Cardiac septum (tissue), 1 donor: ENCODE data around the gene F12. TPM values are rescaled to one million over a fixed set of nuclear protein-coding genes. Genes with fewer than 3 reads are reported as not detected.
A peak's percentile ranks its signal among the peaks of the same experiment; 100 is the strongest.

Source experiments
- DNase-seq: peaks from one replicate; pipeline ENCODE4 v3.0.0-alpha.2; 2020; ENCODE audit warnings: low spot score
- intact Hi-C: fragments of 100-400 bp; cut with DNase I; formaldehyde crosslinking; loops from one replicate; pipeline ENCODE4 v1.14.0; 2022
- total RNA-seq: library from RNA; stranded (reverse); fragmentation: NEBNext Ultra II Directional; extraction: Animal tissue kit (Norgen Biotek cat#: 25700); gene quantifications from one replicate; pipeline ENCODE4 v1.2.1, GENCODE V29; 2021
- donor health status: DM: no; HTN: no; CAD: no.

Gene F12
- total RNA-seq, 1 donor from 2014 or later = not detected

DNA sequence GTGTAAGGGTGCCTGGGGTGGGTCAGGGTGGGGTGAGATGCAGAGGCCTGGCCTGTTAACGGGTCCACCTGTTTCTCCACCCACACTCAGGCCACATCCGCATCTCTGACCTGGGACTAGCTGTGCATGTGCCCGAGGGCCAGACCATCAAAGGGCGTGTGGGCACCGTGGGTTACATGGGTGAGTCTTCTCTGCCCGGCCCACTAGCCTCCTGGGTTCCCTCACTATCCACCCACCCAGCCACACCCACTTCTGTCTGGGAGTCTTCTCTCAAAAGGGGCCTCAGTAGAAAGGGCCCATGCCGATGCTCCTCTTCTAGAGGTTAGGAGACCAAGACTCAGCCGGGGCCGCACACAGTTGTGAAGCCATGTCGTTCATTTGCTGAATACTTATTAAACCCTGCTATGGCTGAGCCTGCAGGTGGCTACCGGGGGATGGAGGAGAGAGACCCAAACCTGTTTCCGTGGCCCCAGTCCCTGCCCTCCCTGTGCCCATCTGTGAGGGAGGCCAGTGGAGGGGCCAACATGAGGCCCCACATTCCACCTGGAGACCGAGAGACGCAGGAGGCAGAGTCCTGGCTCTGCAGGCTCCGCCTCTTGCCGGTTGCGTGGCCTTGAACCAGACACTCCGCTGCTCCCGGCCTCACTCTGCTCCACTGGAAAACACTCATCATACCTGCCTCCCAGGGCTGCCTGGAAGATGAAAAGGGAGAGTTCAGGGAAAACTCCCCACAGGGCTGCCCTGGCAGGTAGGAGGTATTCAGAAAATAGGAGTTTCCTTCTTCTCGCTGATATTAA lies 25.8 kb upstream of the F12 start:
- DNase-seq = no peak
- intact Hi-C loops = no loop called here

DNA sequence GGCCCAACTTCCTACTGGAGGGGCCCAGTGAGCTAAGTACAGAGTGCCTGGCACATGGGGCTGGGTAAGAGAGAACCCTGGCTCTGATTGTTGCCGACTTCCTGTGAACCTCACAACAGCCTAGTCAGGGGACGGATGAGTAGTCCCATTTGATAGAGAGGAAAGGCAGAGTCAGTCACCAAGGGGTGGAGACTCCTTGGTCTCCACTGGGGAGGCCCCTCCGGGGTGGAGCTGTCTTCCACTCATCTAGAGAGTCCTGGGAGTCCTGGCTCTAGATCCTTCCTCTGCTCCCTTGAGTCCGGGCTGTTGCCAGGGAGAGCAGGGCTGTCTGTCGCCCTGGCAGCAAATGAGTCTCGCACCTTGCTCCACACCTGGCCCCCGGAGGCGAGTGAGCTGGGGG lies 25.1 kb upstream of the F12 start:
- DNase-seq = no peak
- intact Hi-C loops = no loop called here

DNA sequence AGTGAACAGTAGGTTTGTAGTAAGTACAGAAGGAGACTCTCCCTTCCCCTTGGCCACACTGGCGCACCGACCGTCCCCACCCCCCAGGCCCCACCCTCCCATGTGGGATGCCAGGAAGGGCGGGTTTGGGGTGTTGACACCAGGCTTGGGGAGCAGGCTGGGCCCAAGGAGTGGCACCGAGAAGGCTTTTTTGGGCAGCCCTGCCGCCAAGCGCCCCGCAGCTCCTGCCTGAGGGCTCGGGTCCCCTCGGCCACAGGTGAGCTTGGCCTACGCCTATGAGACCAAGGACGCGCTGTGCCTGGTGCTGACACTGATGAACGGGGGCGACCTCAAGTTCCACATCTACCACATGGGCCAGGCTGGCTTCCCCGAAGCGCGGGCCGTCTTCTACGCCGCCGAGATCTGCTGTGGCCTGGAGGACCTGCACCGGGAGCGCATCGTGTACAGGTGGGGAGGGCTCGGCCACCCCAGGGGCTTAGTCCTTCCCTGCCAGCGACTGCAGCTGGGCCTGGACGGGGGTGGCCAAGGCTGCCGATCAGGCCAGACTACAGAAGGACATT lies 24.4 kb upstream of the F12 start:
- DNase-seq = no peak
- intact Hi-C loops = no loop called here

DNA sequence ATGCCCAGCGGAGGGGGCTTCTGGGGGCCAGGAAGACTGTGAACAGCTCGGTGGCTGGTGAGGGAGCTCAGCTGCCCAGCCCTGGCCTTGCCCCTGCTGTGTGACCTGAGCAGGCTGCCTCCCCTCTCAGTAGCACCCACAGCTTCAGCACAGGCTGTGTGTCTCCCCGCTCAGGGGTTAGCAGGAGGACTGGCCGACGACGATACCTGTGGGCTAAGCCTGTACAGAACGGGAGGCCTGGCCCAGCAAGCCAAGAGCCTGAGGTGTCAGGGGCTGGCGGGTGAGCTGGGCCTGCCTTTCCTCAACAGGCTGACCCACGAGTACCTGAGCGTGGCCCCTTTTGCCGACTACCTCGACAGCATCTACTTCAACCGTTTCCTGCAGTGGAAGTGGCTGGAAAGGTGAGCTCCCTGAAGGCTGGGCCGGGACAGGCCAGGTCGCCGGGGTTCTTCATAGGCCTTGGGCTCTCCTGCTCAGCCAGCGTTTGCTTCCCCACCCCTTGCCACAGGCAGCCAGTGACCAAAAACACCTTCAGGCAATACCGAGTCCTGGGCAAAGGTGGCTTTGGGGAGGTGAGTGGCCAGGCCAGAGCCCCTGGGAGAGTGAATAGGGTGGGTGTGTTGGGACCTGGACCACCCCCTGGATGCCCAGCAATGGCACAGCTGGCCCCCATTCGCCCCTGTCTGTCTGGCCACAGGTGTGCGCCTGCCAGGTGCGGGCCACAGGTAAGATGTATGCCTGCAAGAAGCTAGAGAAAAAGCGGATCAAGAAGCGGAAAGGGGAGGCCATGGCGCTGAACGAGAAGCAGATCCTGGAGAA lies 23.7 kb upstream of the F12 start:
- intact Hi-C loops = no loop called here
- no peak for DNase-seq

DNA sequence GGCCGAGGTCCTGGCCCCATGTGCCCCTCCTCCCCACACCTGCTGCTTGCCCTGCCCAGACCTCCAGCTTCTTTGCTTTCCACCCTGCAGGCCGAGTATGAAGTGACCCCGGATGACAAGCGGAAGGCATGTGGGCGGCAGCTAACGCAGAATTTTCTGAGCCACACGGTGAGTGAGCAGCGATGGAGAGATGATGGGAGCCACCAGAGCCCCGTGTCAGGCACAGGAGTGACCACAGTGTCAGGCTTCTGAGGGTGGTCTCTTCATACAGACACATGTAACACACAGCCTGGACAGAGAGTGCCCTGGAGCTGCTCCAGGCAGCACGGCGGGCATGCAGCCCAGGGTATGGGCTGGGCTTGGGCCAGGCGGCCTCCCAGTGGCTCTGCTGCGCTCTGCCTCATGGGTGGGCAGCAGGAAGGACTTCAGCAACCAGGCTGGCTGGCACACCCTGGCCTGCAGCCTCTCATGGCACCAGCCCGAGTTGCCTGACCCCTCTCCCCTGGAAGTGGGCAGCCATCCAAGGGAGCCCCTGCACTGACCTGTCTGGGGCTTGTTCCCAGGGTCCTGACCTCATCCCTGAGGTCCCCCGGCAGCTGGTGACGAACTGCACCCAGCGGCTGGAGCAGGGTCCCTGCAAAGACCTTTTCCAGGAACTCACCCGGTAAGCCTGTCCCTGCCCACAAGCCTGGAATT lies 22.9 kb upstream of the F12 start:
- intact Hi-C loops = no loop called here
- peak; percentile 81 for DNase-seq

DNA sequence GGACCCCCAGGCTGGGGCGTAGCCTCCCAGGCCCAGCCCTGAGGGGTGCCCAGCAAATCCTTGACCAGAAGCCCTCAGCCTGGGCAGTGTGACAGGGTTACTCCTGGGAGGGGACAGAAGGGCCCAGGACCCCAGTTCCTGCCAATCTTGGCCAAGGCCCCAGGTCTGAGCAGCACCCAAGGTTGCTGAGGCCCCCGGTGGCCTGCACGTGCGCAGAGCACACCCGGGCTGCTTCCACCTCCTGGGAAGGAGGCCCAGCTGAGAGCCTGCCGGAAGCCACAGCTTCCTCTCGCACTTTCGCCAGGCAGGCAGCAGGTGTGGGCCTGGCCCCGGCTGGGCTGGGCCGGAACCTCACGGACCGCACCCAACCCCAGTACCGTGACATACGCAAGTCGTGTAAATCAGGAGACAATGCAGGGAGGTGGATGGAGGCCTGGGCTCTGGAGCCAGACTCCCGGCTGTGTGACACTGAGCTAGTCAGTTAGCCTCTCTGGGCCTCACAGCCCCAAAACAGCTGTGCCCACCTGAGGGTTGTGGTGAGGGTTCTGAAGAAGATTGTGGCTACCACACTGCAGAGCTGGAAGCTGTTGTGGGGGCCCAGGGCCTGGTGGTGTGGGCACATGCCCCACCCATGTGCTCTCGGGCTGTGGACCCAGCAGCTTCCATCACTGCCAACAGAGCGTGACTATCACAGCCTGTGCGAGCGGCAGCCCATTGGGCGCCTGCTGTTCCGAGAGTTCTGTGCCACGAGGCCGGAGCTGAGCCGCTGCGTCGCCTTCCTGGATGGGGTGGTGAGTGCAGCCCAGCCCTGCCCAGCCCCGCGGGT lies 22.2 kb upstream of the F12 start:
- intact Hi-C loops = no loop called here
- DNase-seq = peak; percentile 93

DNA sequence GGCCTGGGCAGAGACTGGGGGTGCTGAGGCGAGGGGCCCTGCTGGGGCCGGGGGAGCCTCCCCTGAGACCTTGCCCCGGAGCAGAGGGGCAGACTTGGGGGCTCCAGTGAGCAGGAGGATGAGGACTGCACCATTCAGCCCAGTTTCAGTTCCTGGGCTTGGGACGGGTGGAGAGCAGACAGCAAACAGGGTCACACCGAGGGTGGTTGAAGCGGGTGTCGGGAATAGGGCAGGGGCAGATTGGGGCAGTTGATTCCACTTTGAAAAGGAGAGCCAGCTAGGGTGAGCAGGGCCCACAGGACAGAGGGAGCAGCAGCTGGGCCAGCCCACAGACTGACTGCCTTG lies 21.6 kb upstream of the F12 start:
- intact Hi-C loops = no loop called here
- no peak for DNase-seq

DNA sequence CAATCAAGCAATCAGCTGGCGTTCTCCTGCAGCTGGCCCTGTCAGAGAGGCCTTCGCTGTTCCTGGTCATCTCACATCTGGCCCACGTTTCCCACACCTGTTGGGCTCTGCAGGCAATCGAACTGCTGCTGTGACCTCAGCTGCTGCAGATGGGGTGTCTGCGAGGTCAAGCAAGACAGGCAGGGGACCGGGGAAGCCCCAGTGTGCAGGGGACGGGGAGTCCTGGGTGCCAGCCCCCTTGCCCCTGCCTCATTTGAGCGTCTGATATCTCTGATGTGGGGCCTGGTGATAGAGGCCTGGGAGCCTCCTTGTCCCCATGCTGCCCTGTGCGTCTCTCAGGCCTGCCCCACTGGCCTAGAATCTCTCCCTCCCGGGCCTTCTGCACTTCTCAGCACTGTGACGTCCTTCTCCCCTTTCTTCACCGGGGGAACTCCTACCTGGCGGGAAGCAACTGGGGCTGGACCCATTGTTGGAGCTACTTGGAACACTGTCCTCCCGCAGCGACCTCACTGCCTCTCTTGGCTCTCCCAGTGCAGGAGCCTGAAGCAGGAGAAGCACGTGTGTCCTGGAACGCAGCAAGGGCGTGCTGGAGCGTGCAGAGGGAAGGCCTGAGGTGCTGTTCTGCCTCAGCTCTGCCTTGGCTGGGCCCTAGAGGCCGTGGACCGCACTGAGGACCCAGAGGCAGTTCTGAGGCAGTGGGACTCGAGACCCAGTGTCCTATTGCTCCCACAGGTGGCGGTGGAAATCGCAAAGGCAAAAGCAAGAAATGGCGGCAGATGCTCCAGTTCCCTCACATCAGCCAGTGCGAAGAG lies 21.0 kb upstream of the F12 start:
- intact Hi-C loops = no loop called here
- DNase-seq = no peak

DNA sequence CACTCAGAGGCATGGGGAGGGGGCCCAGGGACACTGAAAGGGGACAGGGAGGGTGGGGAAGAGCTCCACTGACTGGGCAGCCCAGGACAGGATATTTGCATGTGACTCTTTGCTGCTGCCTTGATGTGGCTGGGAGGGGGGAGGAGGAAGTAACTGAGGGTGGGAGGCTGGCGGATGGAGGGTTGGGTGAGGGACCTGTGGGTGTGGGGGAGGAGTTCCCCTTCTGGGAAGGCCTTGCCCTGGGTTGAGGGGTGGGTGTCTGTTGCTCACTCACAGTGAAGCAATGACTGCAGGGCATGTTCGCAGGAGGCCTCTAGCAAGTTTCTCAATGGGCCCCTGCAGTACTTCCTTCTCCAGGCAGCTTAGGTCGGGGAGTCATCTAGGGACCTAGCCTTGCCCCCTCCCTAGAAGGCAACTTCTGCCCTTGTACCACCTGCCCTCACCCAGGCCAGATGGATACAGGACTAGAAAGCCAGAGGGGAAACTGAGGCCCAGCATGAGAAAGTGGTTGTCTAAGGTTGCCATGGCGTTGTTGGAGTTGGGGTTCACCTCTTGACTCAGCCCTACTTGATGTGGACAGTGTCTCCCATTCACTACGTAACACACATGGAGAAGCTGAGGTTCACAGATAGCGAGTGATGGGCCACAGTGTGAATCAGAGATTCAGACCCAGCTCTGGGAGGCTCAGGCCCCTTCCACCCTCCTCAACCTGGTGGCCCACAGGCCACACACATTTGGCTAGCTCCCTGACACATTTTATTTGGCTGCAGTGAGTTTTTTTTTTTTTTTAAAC lies 20.1 kb upstream of the F12 start:
- DNase-seq = peak; percentile 95
- intact Hi-C loops = no loop called here

DNA sequence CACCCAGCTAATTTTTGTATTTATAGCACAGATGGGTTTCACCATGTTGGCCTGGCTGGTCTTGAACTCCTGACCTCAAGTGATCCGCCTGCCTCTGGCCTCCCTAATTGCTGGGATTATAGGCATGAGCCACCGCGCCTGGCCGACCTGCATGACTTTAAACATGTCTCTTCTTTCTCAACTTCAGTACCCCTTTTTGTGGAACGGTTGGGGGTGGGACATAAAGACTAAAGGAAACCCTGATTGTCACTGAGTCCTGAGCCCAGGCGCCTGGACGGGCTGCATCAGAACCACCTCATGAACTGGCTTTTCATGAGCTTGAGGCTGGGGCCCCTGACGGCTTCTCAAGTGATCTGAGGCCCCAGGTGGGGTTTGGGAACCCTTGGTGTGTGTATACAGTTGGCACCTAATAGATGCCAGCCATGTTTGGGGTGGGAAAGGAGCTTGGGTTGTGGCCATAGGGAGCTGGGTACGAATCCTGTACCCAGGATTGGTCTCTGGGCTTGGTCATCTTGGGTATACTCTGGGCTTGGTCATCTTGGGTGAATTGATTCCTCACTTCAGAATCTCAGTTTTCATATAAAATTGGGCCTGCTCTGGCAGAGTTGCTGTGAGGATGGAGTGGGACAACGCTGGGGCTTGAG lies 19.3 kb upstream of the F12 start:
- DNase-seq = no peak
- intact Hi-C loops = no loop called here

DNA sequence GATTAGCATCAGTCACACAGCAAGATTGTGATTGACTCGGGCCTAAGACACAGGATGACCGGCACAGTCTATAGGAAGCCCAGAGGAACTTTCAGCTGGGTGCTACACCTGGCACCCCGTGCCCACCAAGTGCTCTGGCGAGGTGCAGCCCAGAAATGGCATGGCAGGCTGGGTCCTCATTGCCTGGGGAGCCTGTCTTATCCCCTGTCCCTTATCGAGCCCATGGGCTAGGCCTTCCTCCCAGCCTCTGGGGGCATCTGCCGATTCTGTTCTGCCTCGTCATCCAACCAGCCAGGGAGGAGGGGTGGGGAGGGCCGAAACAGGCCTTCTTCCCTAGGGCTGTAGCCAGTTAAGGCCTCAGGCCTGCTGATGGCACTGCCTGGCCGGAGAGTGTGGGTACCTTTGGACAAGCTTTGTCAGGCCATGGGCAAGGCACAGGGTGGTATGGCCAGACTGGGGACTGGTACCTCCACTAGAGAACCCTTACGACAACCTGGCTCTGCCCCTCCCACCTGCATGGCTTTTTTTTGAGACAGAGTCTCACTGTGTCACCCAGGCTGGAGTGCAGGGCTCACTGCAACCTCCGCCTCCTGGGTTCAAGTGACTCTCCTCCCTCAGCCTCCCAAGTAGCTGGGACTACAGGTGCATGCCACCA lies 18.7 kb upstream of the F12 start:
- intact Hi-C loops = loop anchor here (2.0 kb wide), 1 partner anchor 29 kb away; no protein-coding TSS in a partner anchor
- DNase-seq = peak; percentile 87

DNA sequence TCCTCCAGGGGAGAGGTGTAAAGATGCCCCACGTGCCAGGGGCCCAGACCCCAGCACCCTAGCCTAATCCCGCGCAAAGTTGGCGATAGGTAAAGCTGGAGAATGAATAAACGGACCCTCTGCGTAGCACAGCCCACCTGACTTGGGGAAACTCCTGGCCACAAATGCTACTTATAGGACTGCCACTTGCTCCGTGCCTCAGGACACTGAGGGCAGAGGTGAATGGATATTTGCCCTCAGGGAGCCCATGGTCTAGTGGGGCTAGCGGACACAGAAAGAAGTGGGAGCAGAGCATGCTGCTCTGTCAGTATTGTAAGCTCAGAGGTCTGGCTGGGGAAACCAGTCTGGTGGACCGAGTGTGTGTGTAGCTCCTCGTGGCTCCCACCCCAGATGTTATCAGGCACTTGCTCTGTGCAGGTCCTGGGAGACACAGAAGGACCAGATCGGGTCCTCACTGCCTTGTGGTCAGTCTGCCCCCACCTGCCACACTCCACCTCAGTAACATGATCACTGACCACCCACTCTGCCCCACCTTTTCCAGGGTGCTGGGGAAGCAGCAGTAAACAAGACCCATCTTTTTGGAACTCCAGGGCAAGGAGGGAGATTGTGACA lies 18.0 kb upstream of the F12 start:
- intact Hi-C loops = loop anchor here (2.0 kb wide), 1 partner anchor 29 kb away; no protein-coding TSS in a partner anchor
- no peak for DNase-seq

DNA sequence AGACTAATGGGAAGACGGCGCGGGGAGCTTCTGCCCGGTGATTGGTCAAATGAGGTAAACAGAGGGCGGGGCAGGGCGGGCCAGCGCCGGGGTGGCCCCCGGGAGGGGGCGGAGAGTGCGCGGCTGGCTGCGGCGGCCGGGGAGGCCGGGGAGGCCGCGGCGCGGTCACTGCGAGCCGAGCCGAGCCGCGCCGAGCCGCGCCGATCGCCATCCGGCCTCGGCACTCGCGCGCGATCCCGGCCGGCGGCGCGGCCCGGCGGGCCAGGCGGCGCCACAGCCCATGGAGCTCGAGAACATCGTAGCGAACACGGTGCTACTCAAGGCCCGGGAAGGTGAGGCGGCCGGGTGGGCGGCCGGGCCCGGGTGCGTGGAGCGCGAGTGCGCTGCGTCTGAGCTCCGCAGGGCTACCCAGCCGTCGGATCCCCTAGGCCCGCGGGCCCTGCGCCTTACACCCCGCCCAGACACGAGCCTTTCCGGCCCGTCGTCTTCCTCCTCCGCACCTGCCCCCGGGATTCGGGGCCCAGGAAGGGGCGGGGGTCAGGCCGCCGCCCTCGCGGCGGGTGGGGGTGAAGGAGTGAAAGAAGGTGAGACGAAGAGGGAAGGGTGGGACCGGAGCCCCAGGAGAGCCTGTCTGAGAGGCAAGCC lies 17.3 kb upstream of the F12 start, which contains the start of gene GRK6:
Gene GRK6 (plus strand): TSS at position 111 of the 645 bp plus-strand sequence. CDS start 170 bp downstream, at position 281.
- intact Hi-C loops = loop anchor here (2.0 kb wide), 1 partner anchor 30 kb away; no protein-coding TSS in a partner anchor
- peak; percentile 80 for DNase-seq

DNA sequence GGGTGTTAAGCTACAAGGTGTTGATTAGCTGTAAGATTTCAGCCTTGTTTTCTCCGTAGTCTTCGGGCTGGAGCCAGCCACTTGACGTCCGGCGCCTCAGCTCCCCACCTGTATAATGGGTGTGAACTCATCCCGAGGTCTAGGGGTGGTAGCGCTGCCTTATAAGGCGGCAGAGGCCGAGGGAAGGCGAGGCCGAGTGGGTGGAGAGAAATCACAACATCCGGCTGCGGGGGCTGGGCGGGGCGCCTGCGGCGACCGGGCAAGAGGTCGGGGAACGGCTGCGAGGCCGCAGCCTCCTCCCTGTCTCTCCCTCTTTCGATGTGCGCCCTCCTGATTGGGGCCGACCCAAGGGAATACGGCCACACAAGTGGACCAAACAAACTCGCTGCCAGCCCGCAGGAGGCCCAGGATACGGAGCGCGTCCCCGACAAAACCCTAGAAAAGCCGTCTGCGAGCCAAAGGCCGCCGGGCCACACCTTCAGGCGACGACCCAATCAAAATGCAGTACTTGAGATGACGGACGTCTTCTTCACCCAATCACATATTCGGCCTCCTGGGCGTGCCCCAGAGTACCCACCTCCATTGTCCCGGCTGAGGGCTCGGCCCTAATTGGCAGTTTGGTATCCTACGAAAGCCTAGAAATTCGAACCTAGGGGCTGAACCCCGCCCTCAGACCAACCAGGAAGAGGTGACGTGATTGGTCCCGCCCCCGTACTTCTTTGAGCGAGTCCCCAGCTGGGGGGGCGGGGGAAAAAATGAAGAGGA lies 16.6 kb upstream of the F12 start:
- DNase-seq = peak; percentile 100
- intact Hi-C loops = loop anchor here (2.0 kb wide), 1 partner anchor 31 kb away; no protein-coding TSS in a partner anchor
